K562 (cell line): ENCODE data around the gene VPS37B. TPM values are rescaled to one million over a fixed set of nuclear protein-coding genes. Genes with fewer than 3 reads are reported as not detected.

Experiments
- BDP1 ChIP-seq: IDR thresholded peaks from 3 replicates; pipeline ENCODE4 v1.6.1; 2011; ENCODE audit not compliant: insufficient read length, insufficient read depth
- COPS2 ChIP-seq: fragments of 450-650 bp; conservative IDR thresholded peaks from 2 replicates; pipeline ENCODE4 v1.6.1; 2016; ENCODE audit warnings: mild to moderate bottlenecking, moderate library complexity
- FOXM1 ChIP-seq, 2 experiments: fragments of 450-650 bp in 1 of 2; sonication (generic) in 1 of 2; formaldehyde crosslinking in 1 of 2; IDR thresholded peaks; 2 replicates each; pipeline versions ENCODE4 v1.6.1 to v1.9.0; 2017 to 2022; ENCODE audit warnings: low read depth in 2 of 2, mild to moderate bottlenecking in 2 of 2, missing genetic modification reagents in 1 of 2, moderate library complexity in 1 of 2
- HMBOX1 ChIP-seq: sonication (generic); IDR thresholded peaks from 2 replicates; pipeline ENCODE4 v1.6.1; 2016
- MCM2 ChIP-seq: fragments of 450-650 bp; IDR thresholded peaks from 2 replicates; pipeline ENCODE4 v1.6.1; 2017; ENCODE audit warnings: low read depth, mild to moderate bottlenecking
- MYBL2 ChIP-seq, 2 experiments: fragments of 450-650 bp in 1 of 2; sonication (generic) in 1 of 2; formaldehyde crosslinking in 1 of 2; IDR thresholded peaks; 2 replicates each; pipeline versions ENCODE4 v1.6.1 to v1.8.1; 2017 to 2022; ENCODE audit warnings: borderline replicate concordance in 1 of 2, inconsistent platforms in 1 of 2, low read depth in 1 of 2, mild to moderate bottlenecking in 1 of 2, missing genetic modification reagents in 1 of 2, moderate library complexity in 1 of 2
- PCBP2 ChIP-seq: fragments of 200-400 bp; formaldehyde crosslinking; IDR thresholded peaks from 2 replicates; pipeline ENCODE4 v1.6.1; 2018; ENCODE audit warnings: low read length, low read depth, mild to moderate bottlenecking, moderate library complexity; ENCODE audit not compliant: poor library complexity, severe bottlenecking
- SRF ChIP-seq, 2 experiments: fragments of 250-450, 450-650 bp in 1 of 2; sonication (Bioruptor Pico) in 1 of 2; sonication (generic) in 1 of 2; formaldehyde crosslinking; IDR thresholded peaks; 2 replicates each; pipeline versions ENCODE4 v1.5.0 to v1.5.1; 2020 to 2022; ENCODE audit warnings: mild to moderate bottlenecking in 1 of 2, missing genetic modification reagents in 1 of 2
- TBP ChIP-seq: optimal IDR thresholded peaks from 2 replicates; pipeline ENCODE3; 2011; ENCODE audit warnings: low read depth, low read length, improper control_type of control experiment
- YBX1 ChIP-seq: fragments of 450-650 bp; IDR thresholded peaks from 2 replicates; pipeline ENCODE4 v1.7.1; 2016; ENCODE audit warnings: mild to moderate bottlenecking
- ZBTB34 ChIP-seq: fragments of 250-450 bp; sonication (Bioruptor Pico); IDR thresholded peaks from 2 replicates; pipeline ENCODE4 v1.8.0; 2021; ENCODE audit warnings: mild to moderate bottlenecking, moderate library complexity
- ZFPM2 ChIP-seq: fragments of 250-450 bp; sonication (Bioruptor Pico); IDR thresholded peaks from 2 replicates; pipeline ENCODE4 v1.5.1; 2022; ENCODE audit warnings: mild to moderate bottlenecking
- ZNF589 ChIP-seq: fragments of 200-800 bp; sonication (Bioruptor generic); IDR thresholded peaks from 2 replicates; pipeline ENCODE4 v1.6.1; 2016; ENCODE audit warnings: low read depth, missing genetic modification characterization, missing compliant biosample characterization
- polyA plus RNA-seq, 8 experiments: library from polyadenylated mRNA; depleted of rRNA in 4 of 8; stranded (reverse) in 5 of 8; unstranded in 3 of 8; fragments of >200 nt; fragmentation: Nextera tagmentation in 2 of 8; fragmentation: Illumina TruSeq in 1 of 8; extraction: Ambion mirVana in 2 of 8; extraction: Trizol in 1 of 8; gene quantifications; 2 replicates each; pipeline versions ENCODE4 v1.2.1 to v1.2.3, GENCODE V29; 2011 to 2014; ENCODE audit warnings: inconsistent platforms in 1 of 8, missing spikeins in 1 of 8
- total RNA-seq, 7 experiments: library from RNA; depleted of rRNA in 6 of 7; stranded (reverse); fragments of >200 nt in 6 of 7; fragmentation: Illumina TruSeq in 2 of 7; extraction: Trizol in 2 of 7; gene quantifications; 2 replicates each; pipeline versions ENCODE4 v1.2.1 to v1.2.3, GENCODE V29; 2011 to 2021; ENCODE audit warnings: low replicate concordance in 1 of 7
- TF ChIP-seq, protein P1 (sequence below): sonication (generic); formaldehyde crosslinking; IDR thresholded peaks from 2 replicates; pipeline ENCODE4 v1.8.0; 2022; ENCODE audit warnings: missing genetic modification reagents, mild to moderate bottlenecking, borderline replicate concordance
- TF ChIP-seq, protein P2 (sequence below): fragments of 450-650 bp; IDR thresholded peaks from 2 replicates; pipeline ENCODE4 v1.7.0; 2016; ENCODE audit warnings: borderline replicate concordance
- TF ChIP-seq, protein P3 (sequence below): fragments of 200-800 bp; sonication (Bioruptor generic); IDR thresholded peaks from 2 replicates; pipeline ENCODE4 v1.6.1; 2017; ENCODE audit warnings: missing genetic modification characterization, missing compliant biosample characterization

VPS37B gene
- total and polyA plus RNA-seq, 9 of the 15 experiments (the other 6 are each of a cell fraction or from before 2014, with no cell fraction given): 0.28 to 37.4 (median 17.9) TPM

- TF ChIP-seq MYBL2 (IDR thresholded peaks at IDR 0.05; ENCODE audit: low read depth) (peak; percentile 91), MYBL2 (CRISPR knock-in tag; IDR thresholded peaks at IDR 0.05; ENCODE audit: borderline replicate concordance) (no peak), TBP (no peak), ZBTB34 (CRISPR knock-in tag) (no peak), FOXM1 (IDR thresholded peaks at IDR 0.05; ENCODE audit: low read depth) (peak; percentile 96), FOXM1 (CRISPR knock-in tag; IDR thresholded peaks at IDR 0.05; ENCODE audit: low read depth) (no peak), ZFPM2 (CRISPR knock-in tag) (no peak), BDP1 (no peak), HMBOX1 (peak; percentile 86), ZNF589 (0 out of 2 replicates have a peak, but pooled peaks have one; percentile 46), MCM2 (no peak), SRF (CRISPR knock-in tag; IDR thresholded peaks at IDR 0.05) (peak in 1 of 2 experiments; percentile 75; a peak in 1 of 4 replicates), PCBP2 (no peak), COPS2 (no peak), YBX1 (no peak)
- TF ChIP-seq, protein P1, sequence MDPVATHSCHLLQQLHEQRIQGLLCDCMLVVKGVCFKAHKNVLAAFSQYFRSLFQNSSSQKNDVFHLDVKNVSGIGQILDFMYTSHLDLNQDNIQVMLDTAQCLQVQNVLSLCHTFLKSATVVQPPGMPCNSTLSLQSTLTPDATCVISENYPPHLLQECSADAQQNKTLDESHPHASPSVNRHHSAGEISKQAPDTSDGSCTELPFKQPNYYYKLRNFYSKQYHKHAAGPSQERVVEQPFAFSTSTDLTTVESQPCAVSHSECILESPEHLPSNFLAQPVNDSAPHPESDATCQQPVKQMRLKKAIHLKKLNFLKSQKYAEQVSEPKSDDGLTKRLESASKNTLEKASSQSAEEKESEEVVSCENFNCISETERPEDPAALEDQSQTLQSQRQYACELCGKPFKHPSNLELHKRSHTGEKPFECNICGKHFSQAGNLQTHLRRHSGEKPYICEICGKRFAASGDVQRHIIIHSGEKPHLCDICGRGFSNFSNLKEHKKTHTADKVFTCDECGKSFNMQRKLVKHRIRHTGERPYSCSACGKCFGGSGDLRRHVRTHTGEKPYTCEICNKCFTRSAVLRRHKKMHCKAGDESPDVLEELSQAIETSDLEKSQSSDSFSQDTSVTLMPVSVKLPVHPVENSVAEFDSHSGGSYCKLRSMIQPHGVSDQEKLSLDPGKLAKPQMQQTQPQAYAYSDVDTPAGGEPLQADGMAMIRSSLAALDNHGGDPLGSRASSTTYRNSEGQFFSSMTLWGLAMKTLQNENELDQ: no peak
- TF ChIP-seq, protein P2, sequence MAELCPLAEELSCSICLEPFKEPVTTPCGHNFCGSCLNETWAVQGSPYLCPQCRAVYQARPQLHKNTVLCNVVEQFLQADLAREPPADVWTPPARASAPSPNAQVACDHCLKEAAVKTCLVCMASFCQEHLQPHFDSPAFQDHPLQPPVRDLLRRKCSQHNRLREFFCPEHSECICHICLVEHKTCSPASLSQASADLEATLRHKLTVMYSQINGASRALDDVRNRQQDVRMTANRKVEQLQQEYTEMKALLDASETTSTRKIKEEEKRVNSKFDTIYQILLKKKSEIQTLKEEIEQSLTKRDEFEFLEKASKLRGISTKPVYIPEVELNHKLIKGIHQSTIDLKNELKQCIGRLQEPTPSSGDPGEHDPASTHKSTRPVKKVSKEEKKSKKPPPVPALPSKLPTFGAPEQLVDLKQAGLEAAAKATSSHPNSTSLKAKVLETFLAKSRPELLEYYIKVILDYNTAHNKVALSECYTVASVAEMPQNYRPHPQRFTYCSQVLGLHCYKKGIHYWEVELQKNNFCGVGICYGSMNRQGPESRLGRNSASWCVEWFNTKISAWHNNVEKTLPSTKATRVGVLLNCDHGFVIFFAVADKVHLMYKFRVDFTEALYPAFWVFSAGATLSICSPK: no peak
- TF ChIP-seq, protein P3, sequence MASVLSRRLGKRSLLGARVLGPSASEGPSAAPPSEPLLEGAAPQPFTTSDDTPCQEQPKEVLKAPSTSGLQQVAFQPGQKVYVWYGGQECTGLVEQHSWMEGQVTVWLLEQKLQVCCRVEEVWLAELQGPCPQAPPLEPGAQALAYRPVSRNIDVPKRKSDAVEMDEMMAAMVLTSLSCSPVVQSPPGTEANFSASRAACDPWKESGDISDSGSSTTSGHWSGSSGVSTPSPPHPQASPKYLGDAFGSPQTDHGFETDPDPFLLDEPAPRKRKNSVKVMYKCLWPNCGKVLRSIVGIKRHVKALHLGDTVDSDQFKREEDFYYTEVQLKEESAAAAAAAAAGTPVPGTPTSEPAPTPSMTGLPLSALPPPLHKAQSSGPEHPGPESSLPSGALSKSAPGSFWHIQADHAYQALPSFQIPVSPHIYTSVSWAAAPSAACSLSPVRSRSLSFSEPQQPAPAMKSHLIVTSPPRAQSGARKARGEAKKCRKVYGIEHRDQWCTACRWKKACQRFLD: peak; percentile 86; the same call in 1 of the 2 replicates
Measured at GRCh38 chr12:122886851-122887818, 8.8 kb downstream of the VPS37B start (continued).
